NCI-H2227 (cell line): Measurements from ENCODE around the gene RALGPS1.

ENCODE experiments used
- DNase-seq: peaks from one replicate; lab custom pipeline; 2025; ENCODE audit not compliant: unreplicated experiment; lab: John Stamatoyannopoulos, UW

RALGPS1 gene

GRCh38 chr9:127051881-127052595, 137.5 kb downstream of the RALGPS1 start:
- no peak for DNase-seq

GRCh38 chr9:127053057-127053821, 138.7 kb downstream of the RALGPS1 start:
- no peak for DNase-seq

GRCh38 chr9:127053960-127054359, 139.4 kb downstream of the RALGPS1 start:
- no peak for DNase-seq

- no peak for DNase-seq
These were observed 141.3 kb downstream of the RALGPS1 start for GRCh38 chr9:127055745-127056402.

GRCh38 chr9:127056446-127056845, 141.9 kb downstream of the RALGPS1 start:
- no peak for DNase-seq

- no peak for DNase-seq
These were observed 143.5 kb downstream of the RALGPS1 start for GRCh38 chr9:127058011-127058644.

- peak; percentile 5 for DNase-seq
These were observed 144.1 kb downstream of the RALGPS1 start for GRCh38 chr9:127058645-127059021.

GRCh38 chr9:127059030-127059429, 144.4 kb downstream of the RALGPS1 start:
- DNase-seq = no peak

GRCh38 chr9:127059765-127060361, 145.3 kb downstream of the RALGPS1 start:
- DNase-seq = no peak

- no peak for DNase-seq
These were observed 146.8 kb downstream of the RALGPS1 start for GRCh38 chr9:127061411-127061810.

GRCh38 chr9:127064335-127064734, 149.8 kb downstream of the RALGPS1 start:
- DNase-seq = no peak

- DNase-seq = no peak
These were observed 151.0 kb downstream of the RALGPS1 start for GRCh38 chr9:127065592-127065991.

- DNase-seq = no peak
These were observed 151.7 kb downstream of the RALGPS1 start for GRCh38 chr9:127066060-127066850.

GRCh38 chr9:127066851-127067136, 152.2 kb downstream of the RALGPS1 start:
- DNase-seq = no peak

- DNase-seq = no peak
These were observed 153.1 kb downstream of the RALGPS1 start for GRCh38 chr9:127067603-127068220.

- DNase-seq = peak; percentile 5
These were observed 160.3 kb downstream of the RALGPS1 start for GRCh38 chr9:127074561-127075548.

- no peak for DNase-seq
These were observed 161.2 kb downstream of the RALGPS1 start for GRCh38 chr9:127075624-127076372.
